Breast epithelium (tissue), 4 donors: ENCODE measurements around the gene GABRA4. TPM values are rescaled to one million over a fixed set of nuclear protein-coding genes. Genes with fewer than 3 reads are reported as not detected.

Experiments
- DNase-seq, 2 donors: peaks; one replicate each; pipeline ENCODE4 v3.0.0-alpha.2; 2019; ENCODE audit warnings: low spot score in 2 of 2
- H3K27ac ChIP-seq, 2 donors: fragments of 200-600 bp; sonication (generic) in 1 of 2; one replicate each; pipeline ENCODE4 v1.5.1; 2016 to 2019; ENCODE audit warnings: mild to moderate bottlenecking in 1 of 2
- H3K27me3 ChIP-seq, 2 donors: fragments of 200-600 bp; sonication (generic) in 1 of 2; one replicate each; pipeline versions ENCODE4 v1.5.1 to v1.6.0; 2017 to 2019; ENCODE audit warnings: control low read depth in 1 of 2, mild to moderate bottlenecking in 1 of 2
- H3K36me3 ChIP-seq: fragments of 200-600 bp; one replicate; pipeline ENCODE4 v1.5.1; 2019
- H3K4me1 ChIP-seq, 2 donors: fragments of 200-600 bp; sonication (generic); one replicate each; pipeline ENCODE4 v1.5.1; 2016 to 2019; ENCODE audit warnings: control low read depth in 1 of 2
- H3K4me3 ChIP-seq, 3 donors: fragments of 200-600 bp; sonication (generic); 1 replicate in 2 of 3; 2 replicates in 1 of 3; pipeline ENCODE4 v1.5.1; 2016 to 2019; ENCODE audit warnings: mild to moderate bottlenecking in 3 of 3, moderate library complexity in 2 of 3
- H3K9me3 ChIP-seq, 2 donors: fragments of 200-600 bp; sonication (generic) in 1 of 2; one replicate each; pipeline ENCODE4 v1.5.1; 2016 to 2019; ENCODE audit warnings: control low read depth in 1 of 2
- POLR2A ChIP-seq: fragments of 450-650 bp; IDR thresholded peaks from one replicate; pipeline ENCODE4 v1.6.1; 2016; ENCODE audit warnings: antibody characterized with exemption, mild to moderate bottlenecking, moderate library complexity
- POLR2AphosphoS5 ChIP-seq, 3 donors: sonication (generic); formaldehyde crosslinking; IDR thresholded peaks; one replicate each; pipeline ENCODE4 v1.6.1; 2017; ENCODE audit warnings: antibody characterized with exemption in 3 of 3
- intact Hi-C: fragments of 100-400 bp; cut with DNase I; formaldehyde crosslinking; loops from one replicate; pipeline ENCODE4 v1.15.1; 2023; ENCODE audit warnings: low total_unique reads
- total RNA-seq, 3 donors: library from RNA; depleted of rRNA; stranded (reverse); fragments of >200 nt; gene quantifications; one replicate each; pipeline ENCODE4 v1.1.0, GENCODE V29; 2016
- TF ChIP-seq, protein P1 (sequence below), 3 donors: fragments of 450-650 bp; IDR thresholded peaks; one replicate each; pipeline ENCODE4 v1.5.1; 2016 to 2017; ENCODE audit warnings: antibody characterized with exemption in 3 of 3, mild to moderate bottlenecking in 3 of 3, moderate library complexity in 3 of 3

Gene GABRA4
- total RNA-seq, 3 donors from 2014 or later: 0.15 TPM; not detected in 2

DNA sequence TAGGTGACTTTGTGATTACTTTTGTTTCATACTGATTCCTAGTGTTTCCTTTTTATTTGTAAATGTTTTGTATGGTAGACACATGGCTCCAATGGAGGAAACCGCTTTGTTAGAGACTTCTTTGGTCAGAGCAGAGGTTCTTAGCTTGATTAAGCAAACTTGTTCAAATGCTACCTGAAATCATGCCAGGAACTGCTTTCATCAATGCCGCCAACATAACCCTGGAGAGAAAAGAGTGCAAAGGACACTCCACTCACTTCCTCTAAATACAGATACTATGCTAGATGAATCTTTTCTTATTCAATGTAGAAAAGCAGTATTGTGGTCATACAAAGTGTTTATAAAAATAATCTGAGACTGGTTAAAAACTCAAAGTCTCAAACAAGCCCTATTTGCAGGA is 58.7 kb downstream of the GABRA4 start:
- H3K9me3 ChIP-seq: no peaks in the 10 kb centered on the region
- no peaks in the 10 kb centered on the region for H3K36me3 ChIP-seq
- no peak for DNase-seq

DNA sequence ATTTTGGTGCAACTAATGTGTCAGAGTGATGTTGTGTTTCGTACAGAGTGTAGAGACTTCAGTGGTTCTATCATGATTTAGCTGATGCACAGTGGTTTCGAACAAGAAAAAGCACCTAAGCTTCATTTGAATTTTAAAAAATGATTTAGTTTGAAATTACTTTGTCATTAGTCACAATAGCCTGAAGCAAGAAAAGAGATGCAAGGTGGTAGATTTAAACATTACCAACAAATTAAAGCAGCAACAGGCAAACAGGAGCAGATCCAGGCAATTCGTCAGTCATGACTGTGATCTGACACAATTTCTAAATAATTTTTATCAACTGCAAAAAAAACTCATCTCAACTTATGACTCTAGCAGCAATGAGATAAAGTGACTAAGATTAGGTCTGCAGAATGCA is 59.7 kb downstream of the GABRA4 start:
- Histone ChIP-seq H3K9me3 (no peaks in the 10 kb centered on the region), H3K27ac (no peak overlapping the region), H3K36me3 (no peaks in the 10 kb centered on the region), H3K27me3 (no peaks in the 10 kb centered on the region), H3K4me3 (no peak overlapping the region), H3K4me1 (no peaks in the 10 kb centered on the region)
- TF ChIP-seq POLR2AphosphoS5 (IDR thresholded peaks at IDR 0.05): no peak
- TF ChIP-seq, protein P1, sequence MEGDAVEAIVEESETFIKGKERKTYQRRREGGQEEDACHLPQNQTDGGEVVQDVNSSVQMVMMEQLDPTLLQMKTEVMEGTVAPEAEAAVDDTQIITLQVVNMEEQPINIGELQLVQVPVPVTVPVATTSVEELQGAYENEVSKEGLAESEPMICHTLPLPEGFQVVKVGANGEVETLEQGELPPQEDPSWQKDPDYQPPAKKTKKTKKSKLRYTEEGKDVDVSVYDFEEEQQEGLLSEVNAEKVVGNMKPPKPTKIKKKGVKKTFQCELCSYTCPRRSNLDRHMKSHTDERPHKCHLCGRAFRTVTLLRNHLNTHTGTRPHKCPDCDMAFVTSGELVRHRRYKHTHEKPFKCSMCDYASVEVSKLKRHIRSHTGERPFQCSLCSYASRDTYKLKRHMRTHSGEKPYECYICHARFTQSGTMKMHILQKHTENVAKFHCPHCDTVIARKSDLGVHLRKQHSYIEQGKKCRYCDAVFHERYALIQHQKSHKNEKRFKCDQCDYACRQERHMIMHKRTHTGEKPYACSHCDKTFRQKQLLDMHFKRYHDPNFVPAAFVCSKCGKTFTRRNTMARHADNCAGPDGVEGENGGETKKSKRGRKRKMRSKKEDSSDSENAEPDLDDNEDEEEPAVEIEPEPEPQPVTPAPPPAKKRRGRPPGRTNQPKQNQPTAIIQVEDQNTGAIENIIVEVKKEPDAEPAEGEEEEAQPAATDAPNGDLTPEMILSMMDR (IDR thresholded peaks at IDR 0.05): no peak
- no peak for TF ChIP-seq POLR2A
- intact Hi-C loops: no loop called here
- DNase-seq: no peak

More for the DNA sequence above, 58.7 kb downstream of the GABRA4 start:
- intact Hi-C loops: no loop called here
- H3K27ac ChIP-seq: no peak overlapping the region
- H3K4me3 ChIP-seq: no peak overlapping the region
- H3K4me1 ChIP-seq: no peaks in the 10 kb centered on the region
- no peaks in the 10 kb centered on the region for H3K27me3 ChIP-seq
- TF ChIP-seq POLR2AphosphoS5 (IDR thresholded peaks at IDR 0.05): no peak
- TF ChIP-seq, protein P1 (IDR thresholded peaks at IDR 0.05): no peak
- TF ChIP-seq POLR2A: no peak

DNA sequence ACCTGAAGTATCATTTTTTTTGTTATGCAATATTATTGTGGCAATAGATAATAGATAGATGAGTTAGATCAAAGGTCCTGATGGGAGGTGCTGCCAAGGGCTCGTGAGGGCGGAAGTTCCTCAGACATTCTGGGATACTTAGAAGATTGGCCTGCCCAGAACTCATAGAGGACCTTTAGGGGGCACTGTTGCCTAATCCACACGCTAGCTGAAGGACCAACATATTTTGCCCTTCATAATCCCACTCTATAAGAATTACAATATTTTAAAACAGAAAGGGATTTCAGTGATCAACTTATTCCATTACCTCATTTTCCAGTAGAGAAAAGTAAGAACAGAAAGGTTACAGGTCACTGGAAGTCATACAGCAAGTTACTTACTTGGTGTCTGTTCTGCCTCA is 61.4 kb downstream of the GABRA4 start:
- Histone ChIP-seq H3K27ac (no peak overlapping the region), H3K27me3 (no peaks in the 10 kb centered on the region), H3K36me3 (no peaks in the 10 kb centered on the region), H3K4me3 (no peak overlapping the region), H3K9me3 (no peaks in the 10 kb centered on the region), H3K4me1 (no peaks in the 10 kb centered on the region)
- no peak for DNase-seq
- TF ChIP-seq POLR2AphosphoS5 (IDR thresholded peaks at IDR 0.05): no peak
- no peak for TF ChIP-seq POLR2A
- TF ChIP-seq, protein P1 (IDR thresholded peaks at IDR 0.05): no peak
- intact Hi-C loops: no loop called here

DNA sequence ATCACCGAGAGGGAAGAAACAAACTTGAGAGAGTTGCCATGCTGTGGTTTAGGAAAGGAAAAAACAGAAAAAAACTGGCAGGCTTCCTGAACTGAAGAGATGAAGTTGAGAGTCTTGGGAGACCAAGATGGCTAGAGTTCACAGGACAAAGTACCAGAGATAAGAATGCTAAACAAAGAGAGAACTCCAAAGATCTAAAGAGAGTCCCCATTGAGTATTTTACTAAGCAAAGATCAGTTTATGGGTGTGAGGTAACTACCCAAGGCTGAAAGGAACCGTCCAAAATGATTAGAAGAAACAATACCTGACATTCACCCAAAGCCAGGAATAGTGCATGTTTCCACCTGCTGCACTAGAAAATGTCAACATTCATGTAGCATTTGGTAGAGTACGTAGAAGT is 62.5 kb downstream of the GABRA4 start:
- H3K4me3 ChIP-seq: no peak overlapping the region
- TF ChIP-seq, protein P1 (IDR thresholded peaks at IDR 0.05): no peak
- no peak for TF ChIP-seq POLR2AphosphoS5 (IDR thresholded peaks at IDR 0.05)
- TF ChIP-seq POLR2A: no peak
- no peak overlapping the region for H3K27ac ChIP-seq
- H3K27me3 ChIP-seq: no peaks in the 10 kb centered on the region
- no peaks in the 10 kb centered on the region for H3K9me3 ChIP-seq
- no peak for DNase-seq
- H3K4me1 ChIP-seq: no peaks in the 10 kb centered on the region
- H3K36me3 ChIP-seq: no peaks in the 10 kb centered on the region
- intact Hi-C loops: no loop called here

DNA sequence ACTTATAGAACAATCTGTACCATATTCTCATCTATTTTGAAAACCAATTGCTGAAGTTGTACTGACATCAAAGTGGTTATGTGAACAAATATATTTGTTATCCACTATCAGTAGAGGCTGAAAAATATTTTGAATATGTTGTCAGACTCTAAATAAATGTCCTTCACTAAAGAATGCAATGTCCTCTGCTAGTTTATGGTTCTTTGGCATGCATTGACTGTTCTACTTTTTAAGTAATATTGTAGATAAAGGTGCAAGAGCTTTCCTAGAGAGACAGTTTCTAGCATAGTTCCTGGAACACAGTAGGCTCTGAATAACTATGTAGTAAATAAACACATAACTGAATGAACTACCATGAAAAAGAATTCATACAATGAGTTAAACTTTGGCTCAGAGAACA is 66.2 kb downstream of the GABRA4 start:
- Histone ChIP-seq H3K4me1 (no peaks in the 10 kb centered on the region), H3K4me3 (no peak overlapping the region), H3K36me3 (no peaks in the 10 kb centered on the region), H3K27me3 (no peaks in the 10 kb centered on the region), H3K27ac (no peak overlapping the region), H3K9me3 (no peaks in the 10 kb centered on the region)
- intact Hi-C loops: loop anchor here (5.0 kb wide), 1 partner anchor 75 kb away; no protein-coding TSS in a partner anchor
- no peak for DNase-seq
- TF ChIP-seq POLR2AphosphoS5 (IDR thresholded peaks at IDR 0.05): no peak
- TF ChIP-seq, protein P1 (IDR thresholded peaks at IDR 0.05): no peak
- TF ChIP-seq POLR2A: no peak
